ENCODE data around the gene DKK2. TPM values are rescaled to one million over a fixed set of nuclear protein-coding genes. Genes with fewer than 3 reads are reported as not detected.

The DKK2 gene
- polyA plus RNA-seq, 1 of the 3 experiments (the other 2 are of a cell fraction): 53.1 TPM

GRCh38 chr4:106993827-106994226 lies 42.3 kb downstream of the DKK2 start (continued):
- TF ChIP-seq MEF2A (IDR thresholded peaks at IDR 0.05; ENCODE audit: borderline replicate concordance, low read depth): no peak
- TF ChIP-seq, protein P1, sequence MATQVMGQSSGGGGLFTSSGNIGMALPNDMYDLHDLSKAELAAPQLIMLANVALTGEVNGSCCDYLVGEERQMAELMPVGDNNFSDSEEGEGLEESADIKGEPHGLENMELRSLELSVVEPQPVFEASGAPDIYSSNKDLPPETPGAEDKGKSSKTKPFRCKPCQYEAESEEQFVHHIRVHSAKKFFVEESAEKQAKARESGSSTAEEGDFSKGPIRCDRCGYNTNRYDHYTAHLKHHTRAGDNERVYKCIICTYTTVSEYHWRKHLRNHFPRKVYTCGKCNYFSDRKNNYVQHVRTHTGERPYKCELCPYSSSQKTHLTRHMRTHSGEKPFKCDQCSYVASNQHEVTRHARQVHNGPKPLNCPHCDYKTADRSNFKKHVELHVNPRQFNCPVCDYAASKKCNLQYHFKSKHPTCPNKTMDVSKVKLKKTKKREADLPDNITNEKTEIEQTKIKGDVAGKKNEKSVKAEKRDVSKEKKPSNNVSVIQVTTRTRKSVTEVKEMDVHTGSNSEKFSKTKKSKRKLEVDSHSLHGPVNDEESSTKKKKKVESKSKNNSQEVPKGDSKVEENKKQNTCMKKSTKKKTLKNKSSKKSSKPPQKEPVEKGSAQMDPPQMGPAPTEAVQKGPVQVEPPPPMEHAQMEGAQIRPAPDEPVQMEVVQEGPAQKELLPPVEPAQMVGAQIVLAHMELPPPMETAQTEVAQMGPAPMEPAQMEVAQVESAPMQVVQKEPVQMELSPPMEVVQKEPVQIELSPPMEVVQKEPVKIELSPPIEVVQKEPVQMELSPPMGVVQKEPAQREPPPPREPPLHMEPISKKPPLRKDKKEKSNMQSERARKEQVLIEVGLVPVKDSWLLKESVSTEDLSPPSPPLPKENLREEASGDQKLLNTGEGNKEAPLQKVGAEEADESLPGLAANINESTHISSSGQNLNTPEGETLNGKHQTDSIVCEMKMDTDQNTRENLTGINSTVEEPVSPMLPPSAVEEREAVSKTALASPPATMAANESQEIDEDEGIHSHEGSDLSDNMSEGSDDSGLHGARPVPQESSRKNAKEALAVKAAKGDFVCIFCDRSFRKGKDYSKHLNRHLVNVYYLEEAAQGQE (IDR thresholded peaks at IDR 0.05; ENCODE audit: low read depth, low read length): no peak
- TF ChIP-seq RCOR1 (IDR thresholded peaks at IDR 0.05; ENCODE audit: low read length): peak; percentile 73
- peak in 1 of 2 experiments; percentile 66; a peak in 2 of 4 replicates for TF ChIP-seq EP300 (IDR thresholded peaks at IDR 0.05; ENCODE audit: borderline replicate concordance in 1 of 2, low read depth in 1 of 2, low read length in 1 of 2)
- no peak for TF ChIP-seq SMC3 (IDR thresholded peaks at IDR 0.05; ENCODE audit: low read depth, low read length)
- TF ChIP-seq, protein P2, sequence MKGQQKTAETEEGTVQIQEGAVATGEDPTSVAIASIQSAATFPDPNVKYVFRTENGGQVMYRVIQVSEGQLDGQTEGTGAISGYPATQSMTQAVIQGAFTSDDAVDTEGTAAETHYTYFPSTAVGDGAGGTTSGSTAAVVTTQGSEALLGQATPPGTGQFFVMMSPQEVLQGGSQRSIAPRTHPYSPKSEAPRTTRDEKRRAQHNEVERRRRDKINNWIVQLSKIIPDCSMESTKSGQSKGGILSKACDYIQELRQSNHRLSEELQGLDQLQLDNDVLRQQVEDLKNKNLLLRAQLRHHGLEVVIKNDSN (IDR thresholded peaks at IDR 0.05; ENCODE audit: borderline replicate concordance, low read depth): no peak
- no peak for TF ChIP-seq RXRA (IDR thresholded peaks at IDR 0.05; ENCODE audit: borderline replicate concordance, low read depth)

GRCh38 chr4:106987311-106987710 lies 48.8 kb downstream of the DKK2 start:
- peaks cover 0 to 4% of the 10 kb centered on the region in 2 experiments for H3K36me3 ChIP-seq (replicated peaks in 1 of 2; ENCODE audit: control insufficient read depth in 1 of 2, insufficient read depth in 2 of 2, low read length in 1 of 2)
- no peak overlapping the region for H3K9ac ChIP-seq
- ChIA-PET CTCF (interaction anchor here (1.1 to 1.7 kb wide), 4 partner anchors 18 to 531 kb away, joined by 3 to 8 read pairs (median 4); no protein-coding TSS in a partner anchor), POLR2A (no interaction called here)
- H3F3A ChIP-seq (replicated peaks; ENCODE audit: insufficient read depth): peaks cover 12% of the 10 kb centered on the region
- DNase-seq: peak; percentile 4
- H3K27ac ChIP-seq (ENCODE audit: low read depth in 2 of 2, low read length in 1 of 2): no peak overlapping the region
- H4K20me1 ChIP-seq (ENCODE audit: insufficient read depth): no peaks in the 10 kb centered on the region
- no peaks in the 10 kb centered on the region for H3K9me2 ChIP-seq
- H3K4me3 ChIP-seq (ENCODE audit: low read depth in 2 of 2, low read length in 1 of 2): no peak overlapping the region
- TF ChIP-seq RXRA (IDR thresholded peaks at IDR 0.05; ENCODE audit: borderline replicate concordance, low read depth) (no peak), RFX5 (IDR thresholded peaks at IDR 0.05; ENCODE audit: low read length) (no peak), JUND (IDR thresholded peaks at IDR 0.05) (no peak), TEAD4 (IDR thresholded peaks at IDR 0.05; ENCODE audit: borderline replicate concordance, insufficient read depth) (no peak)
- TF ChIP-seq, protein P3, sequence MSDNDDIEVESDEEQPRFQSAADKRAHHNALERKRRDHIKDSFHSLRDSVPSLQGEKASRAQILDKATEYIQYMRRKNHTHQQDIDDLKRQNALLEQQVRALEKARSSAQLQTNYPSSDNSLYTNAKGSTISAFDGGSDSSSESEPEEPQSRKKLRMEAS (IDR thresholded peaks at IDR 0.05; ENCODE audit: low read depth): no peak
- no peak overlapping the region for H3K4me2 ChIP-seq
- WGBS (ENCODE audit: low lambda C conversion rate): 57% methylated on average over 2 of the region's 2 CpGs
- no peaks in the 10 kb centered on the region for H3K79me2 ChIP-seq (ENCODE audit: insufficient read depth)
- no peak overlapping the region for H2AFZ ChIP-seq (ENCODE audit: low read depth)
- no peaks in the 10 kb centered on the region for H3K9me3 ChIP-seq
- H3K27me3 ChIP-seq (ENCODE audit: insufficient read depth): no peaks in the 10 kb centered on the region
- H3K4me1 ChIP-seq (ENCODE audit: control insufficient read depth in 1 of 2, insufficient read depth in 2 of 2, low read depth in 1 of 2, low read length in 1 of 2): peaks cover 5% of the 10 kb centered on the region in 2 experiments; a peak in 3 of 4 replicates
